Smooth muscle cell of the brain vasculature (primary cell): ENCODE results near the gene NUDT7.

Experiments
- DNase-seq: peaks from one replicate; pipeline ENCODE4 v3.0.0-alpha.2; 2012; ENCODE audit warnings: low read depth, low spot score

Gene NUDT7

DNA sequence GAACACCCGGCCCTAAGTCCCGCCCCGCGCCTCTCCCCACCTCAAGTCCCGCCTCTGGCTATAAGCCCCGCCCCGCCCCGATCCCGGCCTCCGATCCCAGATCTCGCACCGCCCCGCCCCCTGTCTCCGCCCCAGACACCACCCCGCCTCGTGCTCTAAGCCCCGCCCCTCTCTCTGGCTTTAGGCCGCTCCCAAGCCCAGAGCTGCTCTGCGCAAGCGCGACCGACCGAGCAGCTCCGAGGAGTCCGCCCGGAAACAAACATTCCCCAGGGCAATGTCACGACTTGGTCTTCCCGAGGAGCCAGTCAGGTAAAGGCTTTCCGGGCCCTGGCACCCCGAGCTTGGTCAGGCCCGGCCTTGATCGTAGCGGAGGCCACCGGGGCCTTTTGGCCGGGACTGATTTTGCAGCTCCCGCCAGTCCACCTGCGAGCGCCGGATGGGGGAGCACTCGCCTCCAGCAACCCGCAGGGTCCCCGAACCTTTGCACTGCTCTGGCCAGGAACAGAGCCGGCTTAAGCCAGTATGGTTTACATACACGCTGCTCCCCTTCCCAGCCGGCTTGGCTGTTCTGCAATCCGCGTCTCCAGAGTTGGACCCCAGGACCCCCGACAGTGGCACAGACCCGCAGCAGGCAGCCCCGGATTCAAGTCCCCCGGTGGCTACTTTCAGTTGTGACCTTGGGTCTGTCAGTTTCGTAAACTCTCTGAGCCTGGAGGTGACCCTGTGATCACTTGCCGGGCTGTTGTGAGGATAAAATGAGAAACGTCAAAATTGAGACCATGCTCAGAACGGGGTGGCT is at the start of gene NUDT7:
Gene NUDT7, plus strand, starts transcription at position 206 of the 799 bp plus-strand sequence. Its CDS starts 69 bp downstream, at position 275.
- peak; percentile 92 for DNase-seq

DNA sequence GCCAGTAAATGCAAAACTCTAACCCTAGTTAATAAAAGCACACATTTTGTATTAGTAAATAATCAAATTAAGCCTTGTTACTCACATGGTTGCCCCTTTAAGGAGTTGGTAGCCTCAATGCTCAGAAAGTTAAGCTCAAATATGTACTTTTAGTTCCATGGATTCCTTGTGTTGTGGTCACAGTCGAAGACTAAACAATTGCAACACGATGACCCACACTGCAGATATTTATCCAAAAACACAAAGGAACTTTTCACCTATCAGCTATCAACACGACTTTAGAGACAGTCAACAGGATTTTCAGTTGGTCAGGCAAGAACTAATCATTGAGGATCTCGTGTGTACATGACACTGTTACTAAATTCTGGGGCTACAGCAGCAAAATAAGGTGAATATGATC is 47.4 kb upstream of the NUDT7 start:
- DNase-seq, result no peak

DNA sequence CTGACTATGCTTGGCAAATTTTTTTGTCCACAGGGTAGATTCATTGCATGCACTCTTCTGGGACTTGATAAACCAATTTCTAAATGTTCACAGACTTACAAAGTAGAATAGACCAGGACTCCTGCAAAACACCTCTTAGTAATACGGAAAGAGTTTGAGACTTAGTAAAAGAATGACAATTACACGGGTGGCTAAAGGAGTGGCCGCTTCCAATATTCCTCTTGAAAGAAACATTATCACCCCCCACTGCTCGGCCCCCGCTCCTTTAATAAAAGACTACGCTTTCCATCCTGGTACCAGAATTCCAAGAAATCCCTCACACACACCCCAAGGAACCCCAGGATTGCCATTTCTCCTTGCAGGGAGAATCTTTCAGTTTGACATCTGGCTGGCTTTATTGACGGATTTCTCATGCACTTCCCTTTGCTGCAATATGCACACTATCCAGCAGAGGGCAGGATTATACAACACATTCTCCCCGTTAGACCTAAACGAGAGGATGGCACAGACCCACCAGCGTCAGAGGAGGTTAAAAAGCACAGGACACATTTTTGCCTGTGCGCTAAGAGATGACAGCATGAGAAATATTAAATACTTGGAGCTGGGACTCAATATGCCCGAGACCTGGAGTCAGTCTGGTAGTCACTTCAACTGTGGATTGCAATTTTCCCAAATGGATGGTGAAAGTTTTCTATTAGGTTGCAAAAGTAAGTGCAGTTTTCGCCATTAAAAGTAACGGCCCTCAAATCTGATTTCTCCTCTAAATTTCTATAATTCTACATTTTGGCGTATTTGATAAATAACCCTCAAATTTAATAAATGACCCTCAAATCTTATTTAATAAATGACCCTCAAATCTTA is 46.6 kb upstream of the NUDT7 start:
- DNase-seq, result peak; percentile 54

DNA sequence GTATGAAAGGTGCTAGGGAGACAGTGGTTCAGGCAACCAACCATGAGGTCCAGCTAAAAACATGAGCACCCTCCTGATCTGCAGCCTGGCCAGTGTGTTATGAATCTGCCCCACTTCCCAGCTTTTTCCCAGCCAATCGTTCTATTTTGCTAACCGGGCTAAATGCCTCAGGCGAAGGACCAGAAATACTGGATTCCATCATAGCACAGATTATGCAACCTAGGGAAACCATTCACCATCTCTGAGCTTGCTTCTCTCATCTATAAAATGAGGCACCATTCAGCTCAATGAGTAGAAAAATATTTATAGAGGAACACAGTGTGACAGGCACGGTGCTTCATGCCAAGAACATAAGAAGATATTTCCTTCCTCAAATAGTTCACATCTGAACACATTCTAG is 45.2 kb upstream of the NUDT7 start:
- no peak for DNase-seq

DNA sequence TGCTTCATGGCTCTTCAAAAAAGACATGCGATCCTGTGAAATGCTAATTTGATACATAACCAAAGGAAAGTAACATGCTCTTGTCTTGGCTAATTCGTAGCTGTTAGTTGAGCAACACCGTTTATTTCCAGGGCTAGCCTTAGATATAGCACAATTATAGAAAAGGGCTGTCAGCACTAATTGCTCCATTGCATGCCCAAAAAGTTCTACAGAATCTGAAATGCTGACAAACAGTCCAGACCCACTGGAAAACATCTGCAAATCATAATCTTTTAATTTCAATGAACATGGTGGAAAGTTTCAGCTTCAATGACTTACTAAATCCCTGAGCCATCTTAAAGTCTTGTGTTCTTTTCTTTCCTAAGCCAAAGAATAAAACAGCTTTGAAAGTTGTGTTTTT is 42.9 kb upstream of the NUDT7 start:
- no peak for DNase-seq

DNA sequence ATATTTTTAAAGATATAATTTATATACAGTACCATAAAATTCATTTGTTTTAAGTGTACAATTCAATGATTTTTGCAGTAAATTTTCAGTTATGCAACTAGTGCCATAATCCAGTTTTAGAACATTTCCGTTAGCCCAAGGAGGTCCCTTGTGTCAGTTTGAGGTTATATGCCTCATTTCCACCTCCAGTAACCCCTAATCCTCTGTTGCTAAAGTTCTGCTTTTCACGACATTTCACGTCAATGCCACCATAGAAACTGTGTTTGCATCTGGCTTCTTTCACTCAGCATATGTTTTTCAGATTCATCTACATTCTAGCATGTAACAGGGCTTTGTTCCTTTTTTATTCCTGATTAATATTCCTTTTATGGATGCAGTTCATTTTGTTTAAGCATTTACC is 42.4 kb upstream of the NUDT7 start:
- DNase-seq, result no peak

DNA sequence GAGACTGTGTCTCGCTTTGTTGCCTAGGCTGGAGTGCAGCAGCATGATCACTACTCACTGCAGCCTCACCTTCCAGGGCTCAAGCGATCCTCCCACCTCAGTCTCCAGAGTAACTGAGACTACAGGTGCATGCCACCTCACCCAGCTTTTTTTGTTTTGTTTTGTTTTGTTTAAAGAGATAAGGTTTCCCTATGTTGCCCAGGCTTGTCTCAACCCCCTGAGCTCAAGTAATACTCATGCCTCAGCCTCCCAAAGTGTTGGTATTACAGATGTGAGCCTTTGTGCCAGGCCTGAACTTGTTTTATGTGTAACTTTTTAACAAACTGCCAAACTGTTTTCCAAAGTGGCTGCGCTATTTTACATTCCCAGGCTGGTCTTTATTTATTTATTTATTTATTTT is 41.8 kb upstream of the NUDT7 start:
- no peak for DNase-seq

DNA sequence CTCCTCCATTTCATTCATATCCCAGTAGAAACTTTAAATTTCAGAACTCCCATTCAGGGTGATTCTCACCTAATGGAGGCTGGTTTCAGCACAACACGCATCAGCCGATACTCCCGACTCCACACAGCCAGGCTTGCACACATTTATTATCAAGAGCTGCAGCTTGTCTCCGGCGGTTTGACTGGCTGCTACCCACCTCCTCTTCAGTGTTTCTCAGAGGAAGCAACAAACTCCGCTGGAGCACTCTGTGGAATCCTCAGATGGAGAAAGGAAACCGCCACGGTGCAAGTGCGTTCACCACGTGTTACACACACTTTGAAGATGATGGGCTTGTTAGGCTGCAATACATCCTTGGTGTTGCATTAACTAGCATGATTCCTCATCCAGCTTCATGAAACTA is 39.7 kb upstream of the NUDT7 start:
- DNase-seq, result no peak

DNA sequence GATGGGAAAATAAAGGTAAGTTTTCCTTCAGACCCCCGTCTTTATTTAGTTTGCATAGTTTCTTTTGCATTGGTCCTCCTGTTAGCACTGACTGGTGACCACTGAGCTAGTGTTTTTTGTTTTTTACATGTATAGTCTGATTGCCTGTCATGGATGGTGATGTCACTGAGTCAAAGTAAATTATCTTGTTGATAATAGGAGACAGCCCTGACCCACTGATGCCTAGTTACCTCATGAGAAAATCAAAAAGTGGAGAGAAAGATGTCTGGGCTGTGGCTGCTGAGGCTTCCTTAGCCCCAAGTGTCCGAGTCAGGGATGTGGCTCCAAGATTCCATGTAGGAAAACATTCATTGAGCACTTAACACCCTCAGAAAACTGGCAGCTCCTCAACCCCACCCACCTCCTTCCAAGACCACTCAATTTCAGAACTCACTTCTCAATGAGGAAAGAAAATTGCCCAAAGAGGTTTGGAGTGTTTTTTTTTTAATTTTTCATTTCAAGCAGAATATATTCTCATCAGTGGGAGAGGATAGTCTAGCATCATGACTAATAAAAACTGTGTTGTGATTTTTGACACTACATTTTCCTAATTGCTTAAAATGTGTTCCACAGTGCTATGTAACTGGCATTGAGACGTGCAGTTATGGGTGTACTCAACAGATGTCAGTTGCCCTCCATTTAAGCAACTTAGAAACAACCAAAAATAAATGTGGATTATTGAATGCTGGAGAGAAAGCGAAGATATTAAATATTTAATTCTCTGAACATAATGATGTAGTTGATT is 38.7 kb upstream of the NUDT7 start:
- no peak for DNase-seq

DNA sequence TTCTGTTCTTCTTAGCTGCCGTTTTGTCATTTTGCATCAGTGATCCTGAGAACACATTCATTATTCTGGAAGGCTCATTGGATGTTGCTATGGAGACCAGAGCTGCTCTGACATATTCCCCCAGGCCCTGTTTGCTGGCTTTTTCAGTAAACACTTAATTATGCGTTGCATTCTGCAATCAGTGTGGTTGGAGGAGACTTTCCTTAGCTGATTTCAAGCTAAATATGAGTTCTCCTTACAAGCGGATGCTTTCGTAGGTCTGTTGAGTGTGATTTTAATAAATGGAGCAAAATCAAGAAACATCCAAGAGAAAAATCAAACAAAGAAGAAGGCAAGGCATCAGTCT is 38.2 kb upstream of the NUDT7 start:
- DNase-seq, result no peak

DNA sequence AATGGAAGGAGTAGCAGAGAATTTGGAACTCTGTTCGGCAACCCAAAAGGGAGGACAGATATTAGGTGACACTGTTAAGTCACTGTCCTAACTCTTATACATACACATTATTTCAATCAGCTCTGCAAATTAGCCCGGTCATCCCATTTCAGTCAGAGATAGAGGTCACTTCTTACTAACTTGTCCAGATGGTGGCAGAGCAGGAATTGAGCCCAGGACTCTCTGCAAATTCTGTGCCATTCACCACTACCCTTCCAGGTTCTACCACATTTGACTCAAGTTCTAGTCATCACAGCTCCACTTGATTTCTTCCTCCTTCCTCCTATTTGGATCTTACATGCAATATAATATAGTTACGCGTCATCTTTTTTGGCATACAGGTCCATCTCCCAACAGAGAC is 35.9 kb upstream of the NUDT7 start:
- no peak for DNase-seq

DNA sequence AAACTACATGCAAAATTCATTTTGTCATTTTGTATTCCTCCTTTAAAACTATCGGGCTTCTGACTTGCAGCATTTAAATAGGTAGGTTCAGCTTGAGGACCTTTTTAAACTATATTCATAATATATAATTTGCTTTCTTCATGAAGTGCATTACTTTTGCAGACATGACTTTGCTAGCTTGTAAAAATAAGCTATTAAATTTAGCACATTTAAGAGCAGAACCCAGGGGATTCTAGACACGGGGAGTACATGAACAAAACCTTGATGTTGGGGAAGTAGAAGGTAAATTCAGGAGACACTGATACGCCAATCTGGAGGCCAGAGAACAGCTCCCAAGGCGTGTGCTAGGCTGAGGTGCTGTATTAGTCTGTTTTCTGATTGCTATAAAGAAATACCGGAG is 32.3 kb upstream of the NUDT7 start:
- no peak for DNase-seq

DNA sequence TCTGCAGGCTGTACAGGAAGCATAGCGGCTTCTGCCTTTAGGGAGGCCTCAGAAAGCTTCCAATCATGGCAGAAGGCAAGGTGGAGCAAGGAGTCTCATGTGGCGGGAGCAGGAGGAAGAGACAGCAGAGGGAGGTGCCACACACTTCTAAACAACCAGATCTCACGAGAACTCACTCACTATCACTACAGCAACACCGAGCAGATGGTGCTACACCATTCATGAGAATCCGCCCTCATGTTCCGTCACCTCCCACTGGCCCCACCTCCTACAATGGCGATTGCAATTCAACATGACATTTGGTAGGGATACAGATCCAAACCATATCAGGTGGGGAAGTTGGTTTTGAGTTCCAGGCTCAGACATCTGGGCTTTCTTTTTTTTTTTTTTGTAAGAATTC is 31.9 kb upstream of the NUDT7 start:
- DNase-seq, result no peak

DNA sequence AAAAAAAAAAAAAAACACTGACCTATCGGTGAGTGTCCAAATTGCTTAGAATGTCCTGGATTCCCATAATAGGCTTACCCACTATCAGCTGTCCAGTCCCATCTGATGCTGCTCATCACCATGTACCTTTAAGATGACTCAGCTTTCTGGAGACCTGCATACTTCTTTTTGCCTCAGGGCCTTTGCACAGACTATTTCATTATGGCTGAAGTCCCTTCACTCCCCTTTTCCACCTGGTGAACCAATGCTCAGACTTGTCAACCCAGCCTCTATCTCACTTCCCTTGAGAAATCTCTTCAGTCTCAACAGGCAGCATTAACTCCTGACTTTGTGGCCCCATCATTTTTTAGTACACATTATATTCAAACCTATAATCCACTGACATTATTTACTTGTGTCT is 29.7 kb upstream of the NUDT7 start:
- DNase-seq, result no peak

DNA sequence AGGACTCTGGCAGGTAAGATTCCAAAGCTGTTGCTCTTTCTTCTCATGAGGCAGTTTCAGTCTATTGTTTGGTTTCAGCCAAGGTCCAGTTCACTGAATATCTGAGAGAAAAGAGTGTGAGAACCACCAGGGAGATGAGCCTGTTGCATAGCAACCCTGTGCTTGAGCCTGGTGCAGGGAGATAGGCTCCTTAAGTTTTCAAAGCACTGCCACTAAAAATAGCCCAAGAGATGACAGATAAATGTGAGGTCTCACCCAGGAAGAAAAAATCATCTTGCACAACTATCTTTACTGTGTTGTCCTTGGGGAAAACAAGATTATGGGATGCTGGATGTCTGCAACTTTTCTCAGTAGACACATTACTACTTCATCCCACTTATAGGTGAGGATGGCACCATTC is 26.2 kb upstream of the NUDT7 start:
- DNase-seq, result no peak

DNA sequence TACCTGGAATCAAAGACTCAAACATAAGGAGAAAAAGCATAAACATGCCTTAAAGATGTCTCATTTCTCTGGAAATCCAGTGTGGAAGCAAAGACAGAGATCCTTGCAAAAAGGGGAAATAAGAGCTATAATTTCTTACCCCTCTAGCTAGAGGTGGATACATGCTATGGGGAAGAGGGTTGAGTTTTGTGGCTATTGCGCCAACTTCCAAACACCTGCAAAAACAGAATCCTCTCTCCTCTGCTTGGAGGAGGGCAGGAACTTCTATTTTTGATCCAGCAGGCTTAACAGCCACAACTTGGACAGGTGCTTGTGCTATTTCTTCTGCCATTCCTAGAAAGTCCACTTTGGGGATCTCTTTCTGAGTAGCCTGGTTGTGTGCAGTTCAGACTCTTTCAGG is 21.5 kb upstream of the NUDT7 start:
- DNase-seq, result no peak

DNA sequence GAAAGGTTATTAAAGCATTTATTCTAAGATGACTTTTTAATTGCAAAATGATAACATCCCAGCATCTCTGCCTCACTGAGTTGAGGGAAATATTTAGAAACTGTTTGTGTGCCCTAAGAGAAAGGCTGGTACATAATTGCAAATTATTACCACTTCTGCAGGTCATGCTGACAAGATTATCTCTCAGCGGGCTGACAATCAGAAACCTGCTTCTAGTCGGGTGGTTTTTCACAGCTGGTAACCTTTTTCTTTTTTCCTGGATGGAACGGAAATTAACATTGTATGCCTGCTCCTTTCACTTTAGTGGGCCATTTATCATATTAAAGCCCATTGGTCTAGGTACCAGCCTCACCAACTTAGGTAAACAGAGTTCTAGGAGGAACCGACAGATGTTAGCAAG is 17.0 kb upstream of the NUDT7 start:
- DNase-seq, result no peak

DNA sequence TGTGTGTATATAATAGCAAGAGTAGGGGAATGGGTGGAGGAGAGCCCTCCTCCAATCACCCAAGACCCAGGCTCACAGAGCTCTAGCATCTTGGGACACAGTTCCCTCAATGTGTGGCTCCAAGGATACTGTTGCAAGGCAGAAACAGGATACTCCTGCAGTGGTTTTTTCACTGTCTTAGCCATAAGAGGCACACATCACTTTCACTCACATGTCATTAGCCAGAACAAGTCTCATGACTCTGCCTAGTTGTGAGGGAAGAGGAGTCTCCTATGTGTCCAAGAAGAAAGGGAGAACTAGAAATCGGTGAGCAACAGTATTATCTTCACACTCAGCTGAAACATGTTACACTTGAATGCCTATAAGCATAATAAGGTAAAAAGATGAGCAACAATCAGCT is 11.1 kb upstream of the NUDT7 start:
- DNase-seq, result no peak

DNA sequence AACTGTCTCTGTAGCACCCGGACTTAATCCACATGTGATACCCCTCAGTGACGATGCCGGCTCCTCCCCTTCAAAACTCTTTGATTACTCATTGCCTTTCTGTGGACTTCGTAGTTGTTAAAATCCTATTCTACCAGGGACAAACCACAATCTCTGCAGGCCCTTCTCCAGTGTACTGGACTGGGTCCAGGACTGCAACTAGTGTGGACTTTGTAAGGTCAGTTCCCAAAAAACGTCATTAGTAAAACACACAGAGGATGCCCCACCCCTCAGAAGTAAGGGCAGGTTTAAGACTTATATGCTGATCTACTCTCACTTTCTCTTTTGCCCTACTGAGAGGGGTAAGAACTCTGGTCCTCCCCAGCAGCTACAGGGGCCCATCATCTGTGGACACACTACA is 10.5 kb upstream of the NUDT7 start:
- DNase-seq, result no peak

DNA sequence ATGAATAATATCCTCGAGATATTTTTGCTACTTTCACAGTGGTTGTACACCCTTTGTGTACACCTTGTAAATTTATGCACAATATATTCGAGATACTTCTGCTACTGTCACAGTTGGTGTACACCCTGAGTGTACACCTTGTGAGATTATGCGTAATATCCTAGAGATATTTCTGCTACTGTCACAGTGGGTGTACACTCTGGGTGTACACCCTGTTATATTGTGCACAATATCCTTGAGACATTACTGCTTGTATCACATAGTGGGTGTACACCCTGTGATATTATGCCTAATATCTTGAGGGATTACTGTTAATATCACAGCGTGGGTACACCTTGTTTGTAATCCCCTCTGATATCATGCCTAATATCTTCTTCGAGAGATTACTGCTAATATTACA is 7.2 kb upstream of the NUDT7 start:
- no peak for DNase-seq

DNA sequence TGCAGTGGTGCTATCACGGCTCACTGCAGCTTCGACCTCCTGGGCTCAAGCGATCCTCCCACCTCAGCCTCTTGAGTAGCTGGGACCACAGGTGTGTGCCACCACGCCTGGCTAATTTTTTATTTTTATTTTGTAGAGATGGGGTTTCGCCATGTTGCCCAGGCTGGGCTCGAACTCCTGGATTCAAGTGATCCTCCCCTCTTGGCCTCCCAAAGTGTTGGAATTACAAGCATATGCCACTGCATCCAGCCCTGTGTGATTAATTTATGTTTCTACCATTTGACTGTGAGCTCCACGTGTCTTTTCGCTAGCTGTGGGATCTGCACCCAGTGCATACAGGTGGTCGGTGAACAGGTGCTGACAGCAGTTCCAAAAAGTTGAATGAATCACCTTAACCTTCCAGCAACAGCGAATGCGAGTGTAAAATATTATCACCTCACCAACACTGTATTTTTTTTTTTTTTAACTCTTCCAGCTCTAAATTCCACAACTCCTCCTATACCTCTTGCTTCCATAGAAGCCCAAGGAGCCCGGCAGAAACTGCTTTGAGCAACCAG is 484 bp upstream of the NUDT7 start:
- DNase-seq, result no peak

DNA sequence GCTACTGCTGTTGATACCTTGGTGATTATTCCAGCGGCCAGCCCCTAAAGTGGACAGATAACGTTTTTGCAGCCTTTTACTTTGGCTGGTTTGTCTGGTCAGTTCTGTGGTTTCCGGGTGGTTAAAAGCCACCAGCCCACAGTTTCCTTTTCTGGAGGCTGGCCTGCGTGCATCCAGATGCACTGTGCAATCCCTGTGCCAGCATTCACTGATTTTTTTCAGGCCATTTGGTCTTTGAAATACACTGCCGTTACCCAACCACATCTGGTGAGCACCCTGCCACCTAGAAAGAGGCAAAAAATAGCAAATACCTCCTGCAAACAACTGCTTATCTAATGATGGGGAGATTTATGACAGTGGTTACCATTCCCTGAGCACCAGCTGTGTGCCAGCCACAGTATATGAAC is 797 bp downstream of the NUDT7 start:
- DNase-seq, result no peak
